NCI-H510A (cell line): ENCODE data around the gene CCDC83.
"Not testable (repeated sequence)": the region's sequence is repeated elsewhere in the genome, so short reads cannot be mapped to it uniquely, and the experiment has no call there.

Experiments used
- DNase-seq: peaks from one replicate; lab custom pipeline; 2025; lab: John Stamatoyannopoulos, UW

Gene CCDC83

GRCh38 chr11:85945296-85945695, 90.1 kb downstream of the CCDC83 start:
- no peak for DNase-seq

GRCh38 chr11:85945788-85946187, 90.6 kb downstream of the CCDC83 start:
- no peak for DNase-seq

GRCh38 chr11:85946221-85946620, 91.0 kb downstream of the CCDC83 start:
- no peak for DNase-seq

- DNase-seq = no peak
Observed at GRCh38 chr11:85947431-85948272, 92.5 kb downstream of the CCDC83 start.

- no peak for DNase-seq
Observed at GRCh38 chr11:85948884-85949283, 93.7 kb downstream of the CCDC83 start.

GRCh38 chr11:85949798-85950197, 94.6 kb downstream of the CCDC83 start:
- DNase-seq = no peak

- DNase-seq = no peak
Observed at GRCh38 chr11:85950317-85951048, 95.3 kb downstream of the CCDC83 start.

- DNase-seq = no peak
Observed at GRCh38 chr11:85951049-85951405, 95.8 kb downstream of the CCDC83 start.

- DNase-seq = no peak
Observed at GRCh38 chr11:85951428-85952107, 96.4 kb downstream of the CCDC83 start.

GRCh38 chr11:85952108-85952485, 96.9 kb downstream of the CCDC83 start:
- DNase-seq = not testable (repeated sequence)

- no peak for DNase-seq
Observed at GRCh38 chr11:85953491-85954143, 98.4 kb downstream of the CCDC83 start.

GRCh38 chr11:85955531-85955930, 100.3 kb downstream of the CCDC83 start:
- no peak for DNase-seq

- no peak for DNase-seq
Observed at GRCh38 chr11:85960678-85961077, 105.5 kb downstream of the CCDC83 start.

- no peak for DNase-seq
Observed at GRCh38 chr11:85961130-85961529, 105.9 kb downstream of the CCDC83 start.

- peak; percentile 39 for DNase-seq
Observed at GRCh38 chr11:85961930-85962363, 106.8 kb downstream of the CCDC83 start.

- no peak for DNase-seq
Observed at GRCh38 chr11:85965202-85965601, 110.0 kb downstream of the CCDC83 start.

GRCh38 chr11:85967457-85967856, 112.3 kb downstream of the CCDC83 start:
- DNase-seq = no peak
